Testis (tissue), 3 donors: Measurements from ENCODE around the gene PAPPA2. TPM values are rescaled to one million over a fixed set of nuclear protein-coding genes. Genes with fewer than 3 reads are reported as not detected.

Experiments
- DNase-seq: peaks from one replicate; pipeline ENCODE4 v3.0.0-alpha.2; 2019
- H3K27ac ChIP-seq, 2 donors: fragments of 200-600 bp; sonication (generic); one replicate each; pipeline ENCODE4 v1.5.1; 2019
- H3K27me3 ChIP-seq: fragments of 200-600 bp; sonication (generic); one replicate; pipeline ENCODE4 v1.5.1; 2019
- H3K36me3 ChIP-seq: fragments of 200-600 bp; sonication (generic); one replicate; pipeline ENCODE4 v1.5.1; 2017; ENCODE audit warnings: low read depth; ENCODE audit errors: missing control alignments
- H3K4me1 ChIP-seq: fragments of 200-600 bp; sonication (generic); one replicate; pipeline ENCODE4 v1.5.1; 2019
- H3K4me3 ChIP-seq, 2 donors: fragments of 200-600 bp; sonication (generic); one replicate each; pipeline ENCODE4 v1.5.1; 2017 to 2019
- H3K9me3 ChIP-seq: fragments of 200-600 bp; sonication (generic); one replicate; pipeline ENCODE4 v1.5.1; 2017
- CTCF ChIP-seq, 3 experiments: fragments of 450-650 bp in 2 of 3; fragments of 200-600 bp in 1 of 3; sonication (generic) in 1 of 3; IDR thresholded peaks; one replicate each; pipeline ENCODE4 v1.5.1; 2016 to 2019; ENCODE audit warnings: antibody characterized with exemption in 3 of 3, mild to moderate bottlenecking in 2 of 3, moderate library complexity in 1 of 3
- POLR2A ChIP-seq: fragments of 450-650 bp; IDR thresholded peaks from one replicate; pipeline ENCODE4 v1.6.1; 2017; ENCODE audit warnings: antibody characterized with exemption, mild to moderate bottlenecking, moderate library complexity
- WGBS, 2 donors: methylation state at CpG; one replicate each; pipeline ENCODE4 v1.1.5; 2018; 5-methylcytosine and 5-hydroxymethylcytosine counted together
- intact Hi-C: fragments of 100-400 bp; cut with DNase I; formaldehyde crosslinking; loops from one replicate; pipeline ENCODE4 v1.15.1; 2023; ENCODE audit warnings: low total_unique reads
- polyA plus RNA-seq: library from polyadenylated mRNA; stranded (reverse); fragments of 350-450 nt; fragmentation: Illumina TruSeq; extraction: RNeasy Lipid Tissue Mini Kit (QIAGEN cat#74804); gene quantifications from one replicate; pipeline ENCODE4 v1.2.3, GENCODE V29; 2014; ENCODE audit warnings: low read depth, low replicate concordance; ENCODE audit not compliant: insufficient read depth
- total RNA-seq, 2 donors: library from RNA; depleted of rRNA; stranded (reverse); fragments of >200 nt; gene quantifications; one replicate each; pipeline ENCODE4 v1.2.3, GENCODE V29; 2016

Gene PAPPA2
- total and polyA plus RNA-seq, 3 donors from 2014 or later, result 0.80 to 2.2 (median 2.2) TPM

- Histone ChIP-seq H3K27ac (no peak overlapping the region), H3K36me3 (no peaks in the 10 kb centered on the region), H3K4me3 (no peak overlapping the region), H3K27me3 (no peaks in the 10 kb centered on the region), H3K9me3 (no peaks in the 10 kb centered on the region), H3K4me1 (no peaks in the 10 kb centered on the region)
- TF ChIP-seq POLR2A, result no peak
- TF ChIP-seq CTCF (IDR thresholded peaks at IDR 0.05), result no peak
- no peak for DNase-seq
- intact Hi-C loops, result no loop called here
These were observed 26.7 kb upstream of the PAPPA2 start for GRCh38 chr1:176436251-176436650.

GRCh38 chr1:176440176-176440575, 22.8 kb upstream of the PAPPA2 start:
- DNase-seq, result no peak
- intact Hi-C loops, result no loop called here
- H3K4me1 ChIP-seq, result no peaks in the 10 kb centered on the region
- TF ChIP-seq POLR2A (no peak), CTCF (IDR thresholded peaks at IDR 0.05) (no peak)
- no peaks in the 10 kb centered on the region for H3K36me3 ChIP-seq
- no peak overlapping the region for H3K4me3 ChIP-seq
- H3K27me3 ChIP-seq, result no peaks in the 10 kb centered on the region
- H3K9me3 ChIP-seq, result no peaks in the 10 kb centered on the region
- 47 to 72% methylated on average over 2 of the region's 2 CpGs for WGBS, 2 donors
- no peak overlapping the region for H3K27ac ChIP-seq

- H3K4me1 ChIP-seq, result no peaks in the 10 kb centered on the region
- 85 to 89% methylated on average over 4 of the region's 4 CpGs for WGBS, 2 donors
These were observed 18.7 kb upstream of the PAPPA2 start for GRCh38 chr1:176444286-176444685.

GRCh38 chr1:176445402-176445801, 17.6 kb upstream of the PAPPA2 start:
- Histone ChIP-seq H3K4me1 (no peaks in the 10 kb centered on the region), H3K27me3 (no peaks in the 10 kb centered on the region), H3K9me3 (no peaks in the 10 kb centered on the region), H3K4me3 (no peak overlapping the region), H3K36me3 (no peaks in the 10 kb centered on the region), H3K27ac (no peak overlapping the region)
- no peak for DNase-seq
- 76 to 90% methylated on average over 2 of the region's 2 CpGs for WGBS, 2 donors
- intact Hi-C loops, result no loop called here
- no peak for TF ChIP-seq CTCF (IDR thresholded peaks at IDR 0.05)

More at GRCh38 chr1:176444286-176444685, 18.7 kb upstream of the PAPPA2 start:
- no peak for DNase-seq
- Histone ChIP-seq H3K9me3 (no peaks in the 10 kb centered on the region), H3K4me3 (no peak overlapping the region), H3K27me3 (no peaks in the 10 kb centered on the region), H3K36me3 (no peaks in the 10 kb centered on the region), H3K27ac (no peak overlapping the region)
- intact Hi-C loops, result no loop called here
- TF ChIP-seq CTCF (IDR thresholded peaks at IDR 0.05) (no peak), POLR2A (no peak)

- no peak for TF ChIP-seq POLR2A
- TF ChIP-seq CTCF (IDR thresholded peaks at IDR 0.05), result no peak
- intact Hi-C loops, result no loop called here
- DNase-seq, result no peak
- H3K9me3 ChIP-seq, result no peaks in the 10 kb centered on the region
- H3K36me3 ChIP-seq, result no peaks in the 10 kb centered on the region
- WGBS, 2 donors, result 77 to 88% methylated on average over 4 of the region's 4 CpGs
- no peaks in the 10 kb centered on the region for H3K27me3 ChIP-seq
- H3K4me3 ChIP-seq, result no peak overlapping the region
- no peak overlapping the region for H3K27ac ChIP-seq
- no peaks in the 10 kb centered on the region for H3K4me1 ChIP-seq
These were observed 14.6 kb upstream of the PAPPA2 start for GRCh38 chr1:176448340-176448739.
